ENCODE results near the gene TULP1.

DNA sequence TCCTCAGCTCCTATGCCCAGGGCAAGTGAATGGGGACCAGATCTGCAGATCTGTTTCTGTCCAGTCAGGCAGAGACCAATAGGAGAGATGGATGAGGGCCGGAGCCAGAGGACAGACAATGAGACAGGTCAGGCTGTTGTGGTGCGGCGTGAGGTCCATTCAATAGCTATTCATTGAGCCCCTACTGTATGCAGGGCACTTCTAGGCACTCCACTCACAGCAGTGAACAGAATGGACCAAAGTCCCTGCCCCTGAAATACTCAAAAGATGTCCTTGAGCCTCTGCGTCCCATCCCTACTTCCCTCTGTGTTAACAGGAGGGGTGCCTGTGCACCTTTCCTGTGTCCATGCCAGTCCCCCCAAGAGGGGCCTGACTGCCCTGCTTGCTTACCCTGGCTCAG is 8.5 kb upstream of the TULP1 start:
- TF ChIP-seq, protein P1, sequence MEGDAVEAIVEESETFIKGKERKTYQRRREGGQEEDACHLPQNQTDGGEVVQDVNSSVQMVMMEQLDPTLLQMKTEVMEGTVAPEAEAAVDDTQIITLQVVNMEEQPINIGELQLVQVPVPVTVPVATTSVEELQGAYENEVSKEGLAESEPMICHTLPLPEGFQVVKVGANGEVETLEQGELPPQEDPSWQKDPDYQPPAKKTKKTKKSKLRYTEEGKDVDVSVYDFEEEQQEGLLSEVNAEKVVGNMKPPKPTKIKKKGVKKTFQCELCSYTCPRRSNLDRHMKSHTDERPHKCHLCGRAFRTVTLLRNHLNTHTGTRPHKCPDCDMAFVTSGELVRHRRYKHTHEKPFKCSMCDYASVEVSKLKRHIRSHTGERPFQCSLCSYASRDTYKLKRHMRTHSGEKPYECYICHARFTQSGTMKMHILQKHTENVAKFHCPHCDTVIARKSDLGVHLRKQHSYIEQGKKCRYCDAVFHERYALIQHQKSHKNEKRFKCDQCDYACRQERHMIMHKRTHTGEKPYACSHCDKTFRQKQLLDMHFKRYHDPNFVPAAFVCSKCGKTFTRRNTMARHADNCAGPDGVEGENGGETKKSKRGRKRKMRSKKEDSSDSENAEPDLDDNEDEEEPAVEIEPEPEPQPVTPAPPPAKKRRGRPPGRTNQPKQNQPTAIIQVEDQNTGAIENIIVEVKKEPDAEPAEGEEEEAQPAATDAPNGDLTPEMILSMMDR (IDR thresholded peaks at IDR 0.05), result no peak
- no peak for TF ChIP-seq POLR2A (IDR thresholded peaks at IDR 0.05)
- TF ChIP-seq EP300 (IDR thresholded peaks at IDR 0.05), result no peak
